DOHH2 (cell line): ENCODE measurements around the gene AEN.

Experiments
- CTCF ChIP-seq: fragments of 200-600 bp; sonication (generic); IDR thresholded peaks from one replicate; pipeline ENCODE4 v1.5.1; 2014; ENCODE audit warnings: antibody characterized with exemption, mild to moderate bottlenecking, low read depth, low read length; ENCODE audit not compliant: poor library complexity, severe bottlenecking
- EZH2phosphoT487 ChIP-seq: fragments of 200-600 bp; sonication (generic); IDR thresholded peaks from 2 replicates; pipeline ENCODE4 v1.6.1; 2017; ENCODE audit warnings: borderline replicate concordance, mild to moderate bottlenecking, antibody characterized with exemption, low read length, moderate library complexity, mixed read lengths

GRCh38 chr15:88608607-88609181 lies 12.4 kb upstream of the AEN start:
- TF ChIP-seq CTCF, result no peak
- TF ChIP-seq EZH2phosphoT487, result no peak
